Body of pancreas (tissue), 4 donors: ENCODE data around the gene PUSL1.
"Not testable (repeated sequence)": the region's sequence is repeated elsewhere in the genome, so short reads cannot be mapped to it uniquely, and the experiment has no call there.

ENCODE experiments used
- CTCF ChIP-seq, 7 experiments: fragments of 450-650 bp in 4 of 7; fragments of 200-600 bp in 3 of 7; sonication (generic) in 3 of 7; IDR thresholded peaks; one replicate each; pipeline ENCODE4 v1.5.1; 2016 to 2019; ENCODE audit warnings: antibody characterized with exemption in 7 of 7
- POLR2A ChIP-seq, 3 donors: fragments of 450-650 bp; IDR thresholded peaks; one replicate each; pipeline ENCODE4 v1.6.1; 2016; ENCODE audit warnings: antibody characterized with exemption in 3 of 3, mild to moderate bottlenecking in 2 of 3

- TF ChIP-seq CTCF, POLR2A (IDR thresholded peaks at IDR 0.05): not testable (repeated sequence)
These were observed 7.8 kb downstream of the PUSL1 start for GRCh38 chr1:1316199-1316598.
